ENCODE measurements around the gene MAFG. TPM values are rescaled to one million over a fixed set of nuclear protein-coding genes. Genes with fewer than 3 reads are reported as not detected.

MAFG gene
- total and polyA plus RNA-seq, 2 of the 13 experiments (the other 11 are each of a cell fraction or from before 2014, with no cell fraction given): 14.5 to 20.0 TPM

GRCh38 chr17:81909966-81910839 lies 17.3 kb downstream of the MAFG start (continued):
- TF ChIP-seq ARID4A (CRISPR knock-in tag; IDR thresholded peaks at IDR 0.05; ENCODE audit: borderline replicate concordance) (peak; percentile 96), KLF13 (CRISPR knock-in tag; IDR thresholded peaks at IDR 0.05) (peak; percentile 42; the same call in 1 of the 2 replicates), LBX2 (CRISPR knock-in tag; IDR thresholded peaks at IDR 0.05; ENCODE audit: borderline replicate concordance) (peak; percentile 54; the same call in 1 of the 2 replicates), ZNF331 (CRISPR knock-in tag; IDR thresholded peaks at IDR 0.05) (peak; percentile 83), ZNF569 (CRISPR knock-in tag; IDR thresholded peaks at IDR 0.05; ENCODE audit: borderline replicate concordance) (0 out of 2 replicates have a peak, but pooled peaks have one; percentile 88), STAT5B (CRISPR knock-in tag; IDR thresholded peaks at IDR 0.05) (no peak), ZGPAT (CRISPR knock-in tag; IDR thresholded peaks at IDR 0.05) (peak; percentile 83), IRF2 (CRISPR knock-in tag; IDR thresholded peaks at IDR 0.05) (peak; percentile 63; the same call in 1 of the 2 replicates), ZNF720 (CRISPR knock-in tag; IDR thresholded peaks at IDR 0.05) (no peak), TFE3 (CRISPR knock-in tag; IDR thresholded peaks at IDR 0.05) (peak; percentile 88), MTF2 (CRISPR knock-in tag; IDR thresholded peaks at IDR 0.05; ENCODE audit: borderline replicate concordance) (no peak), ZNF772 (CRISPR knock-in tag; IDR thresholded peaks at IDR 0.05) (peak; percentile 53; the same call in 1 of the 2 replicates), SOX13 (IDR thresholded peaks at IDR 0.05) (no peak; the same call in 1 of the 2 replicates), SOX13 (CRISPR knock-in tag; conservative IDR thresholded peaks at IDR 0.05 in 1 of 2, IDR thresholded peaks at IDR 0.05 in 1 of 2) (peak in 1 of 2 experiments; percentile 88; a peak in 2 of 4 replicates), REL (CRISPR knock-in tag; conservative IDR thresholded peaks at IDR 0.05) (peak; percentile 76; the same call in 1 of the 2 replicates), AHR (CRISPR knock-in tag; IDR thresholded peaks at IDR 0.05) (peak; percentile 68; the same call in 1 of the 2 replicates), TAF15 (IDR thresholded peaks at IDR 0.05; ENCODE audit: low read depth, low read length, poor library complexity, severe bottlenecking) (no peak), ZNF598 (CRISPR knock-in tag; IDR thresholded peaks at IDR 0.05; ENCODE audit: borderline replicate concordance) (no peak; the same call in 1 of the 2 replicates), ZNF30 (CRISPR knock-in tag; IDR thresholded peaks at IDR 0.05) (no peak)

Measured in HepG2 (cell line).